Measurements from ENCODE around the gene TMOD4.

TMOD4 gene

GRCh38 chr1:151147665-151148064 lies 28.1 kb downstream of the TMOD4 start:
- no peak for DNase-seq (ENCODE audit: low read depth in 1 of 2, low spot score in 1 of 2)
- peaks cover 16% of the 10 kb centered on the region for H3K27me3 ChIP-seq (ENCODE audit: insufficient read depth, poor library complexity, severe bottlenecking)
- no peak for TF ChIP-seq GABPA (IDR thresholded peaks at IDR 0.05; ENCODE audit: low read depth)
- no peak for TF ChIP-seq CTCF (IDR thresholded peaks at IDR 0.05; ENCODE audit: insufficient read depth, low read length)
- no peak for TF ChIP-seq POLR2AphosphoS5 (IDR thresholded peaks at IDR 0.05; ENCODE audit: low read depth)
- TF ChIP-seq, protein P1, sequence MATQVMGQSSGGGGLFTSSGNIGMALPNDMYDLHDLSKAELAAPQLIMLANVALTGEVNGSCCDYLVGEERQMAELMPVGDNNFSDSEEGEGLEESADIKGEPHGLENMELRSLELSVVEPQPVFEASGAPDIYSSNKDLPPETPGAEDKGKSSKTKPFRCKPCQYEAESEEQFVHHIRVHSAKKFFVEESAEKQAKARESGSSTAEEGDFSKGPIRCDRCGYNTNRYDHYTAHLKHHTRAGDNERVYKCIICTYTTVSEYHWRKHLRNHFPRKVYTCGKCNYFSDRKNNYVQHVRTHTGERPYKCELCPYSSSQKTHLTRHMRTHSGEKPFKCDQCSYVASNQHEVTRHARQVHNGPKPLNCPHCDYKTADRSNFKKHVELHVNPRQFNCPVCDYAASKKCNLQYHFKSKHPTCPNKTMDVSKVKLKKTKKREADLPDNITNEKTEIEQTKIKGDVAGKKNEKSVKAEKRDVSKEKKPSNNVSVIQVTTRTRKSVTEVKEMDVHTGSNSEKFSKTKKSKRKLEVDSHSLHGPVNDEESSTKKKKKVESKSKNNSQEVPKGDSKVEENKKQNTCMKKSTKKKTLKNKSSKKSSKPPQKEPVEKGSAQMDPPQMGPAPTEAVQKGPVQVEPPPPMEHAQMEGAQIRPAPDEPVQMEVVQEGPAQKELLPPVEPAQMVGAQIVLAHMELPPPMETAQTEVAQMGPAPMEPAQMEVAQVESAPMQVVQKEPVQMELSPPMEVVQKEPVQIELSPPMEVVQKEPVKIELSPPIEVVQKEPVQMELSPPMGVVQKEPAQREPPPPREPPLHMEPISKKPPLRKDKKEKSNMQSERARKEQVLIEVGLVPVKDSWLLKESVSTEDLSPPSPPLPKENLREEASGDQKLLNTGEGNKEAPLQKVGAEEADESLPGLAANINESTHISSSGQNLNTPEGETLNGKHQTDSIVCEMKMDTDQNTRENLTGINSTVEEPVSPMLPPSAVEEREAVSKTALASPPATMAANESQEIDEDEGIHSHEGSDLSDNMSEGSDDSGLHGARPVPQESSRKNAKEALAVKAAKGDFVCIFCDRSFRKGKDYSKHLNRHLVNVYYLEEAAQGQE (IDR thresholded peaks at IDR 0.05; ENCODE audit: insufficient replicate concordance, low read depth) = no peak
- TF ChIP-seq SPI1 (IDR thresholded peaks at IDR 0.05; ENCODE audit: borderline replicate concordance, low read depth) = no peak

DNA sequence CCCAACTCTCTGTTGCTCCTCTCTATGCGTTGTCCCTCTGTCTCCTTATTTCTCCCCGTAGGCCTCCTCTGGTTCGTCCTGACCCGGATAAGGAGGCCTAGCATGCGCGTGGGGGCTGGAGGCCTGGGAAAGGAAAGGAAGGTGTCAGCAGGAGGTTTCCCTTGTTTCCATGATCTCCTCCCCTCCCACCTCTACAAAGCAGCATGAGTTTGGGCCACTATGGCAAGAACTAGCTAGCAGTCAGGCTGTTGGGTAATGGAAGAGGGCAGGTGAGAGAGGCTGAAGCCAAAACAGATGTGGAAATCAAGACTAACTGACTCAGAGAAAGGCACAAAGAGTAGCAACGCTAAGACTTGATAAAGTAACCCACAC lies 28.7 kb downstream of the TMOD4 start:
- TF ChIP-seq CTCF (IDR thresholded peaks at IDR 0.05; ENCODE audit: insufficient read depth, low read length) (no peak), POLR2AphosphoS5 (IDR thresholded peaks at IDR 0.05; ENCODE audit: low read depth) (no peak), SPI1 (IDR thresholded peaks at IDR 0.05; ENCODE audit: borderline replicate concordance, low read depth) (no peak), GABPA (IDR thresholded peaks at IDR 0.05; ENCODE audit: low read depth) (no peak)
- TF ChIP-seq, protein P1 (IDR thresholded peaks at IDR 0.05; ENCODE audit: insufficient replicate concordance, low read depth) = no peak
- no peak for DNase-seq (ENCODE audit: low read depth in 1 of 2, low spot score in 1 of 2)
- H3K27ac ChIP-seq (replicated peaks) = no peak overlapping the region

More at GRCh38 chr1:151147665-151148064, 28.1 kb downstream of the TMOD4 start:
- H3K4me3 ChIP-seq (replicated peaks; ENCODE audit: insufficient read depth, low read length) = no peak overlapping the region
- no peak overlapping the region for H3K27ac ChIP-seq (replicated peaks)

GRCh38 chr1:151146412-151147131 lies 29.2 kb downstream of the TMOD4 start, which contains the start of gene SEMA6C:
SEMA6C (minus strand) TSS chr1:151146631; CDS start chr1:151142621, 4,010 bp downstream.
- Histone ChIP-seq H3K4me3 (replicated peaks; ENCODE audit: insufficient read depth, low read length) (peak within 1 kb of the TSS; percentile 71), H3K27me3 (ENCODE audit: insufficient read depth, poor library complexity, severe bottlenecking) (peaks cover 16% of the 10 kb centered on the region)
- TF ChIP-seq POLR2AphosphoS5 (IDR thresholded peaks at IDR 0.05; ENCODE audit: low read depth) = no peak
- TF ChIP-seq, protein P1 (IDR thresholded peaks at IDR 0.05; ENCODE audit: insufficient replicate concordance, low read depth) = no peak
- TF ChIP-seq SPI1 (IDR thresholded peaks at IDR 0.05; ENCODE audit: borderline replicate concordance, low read depth) = no peak
- TF ChIP-seq CTCF (IDR thresholded peaks at IDR 0.05; ENCODE audit: insufficient read depth, low read length) = no peak
- no peak for TF ChIP-seq GABPA (IDR thresholded peaks at IDR 0.05; ENCODE audit: low read depth)

More for the DNA sequence above, 28.7 kb downstream of the TMOD4 start:
- peaks cover 16% of the 10 kb centered on the region for H3K27me3 ChIP-seq (ENCODE audit: insufficient read depth, poor library complexity, severe bottlenecking)
- peak overlapping the region; percentile 71 for H3K4me3 ChIP-seq (replicated peaks; ENCODE audit: insufficient read depth, low read length)

More at GRCh38 chr1:151146412-151147131, 29.2 kb downstream of the TMOD4 start, which contains the start of gene SEMA6C:
- DNase-seq (ENCODE audit: low read depth in 1 of 2, low spot score in 1 of 2) = peak; percentile 49 to 82
- H3K27ac ChIP-seq (replicated peaks) = no peak within 1 kb of the TSS

All from HL-60 (cell line).